Gastrocnemius medialis (tissue), 4 donors: ENCODE measurements around the gene NCL. TPM values are rescaled to one million over a fixed set of nuclear protein-coding genes. Genes with fewer than 3 reads are reported as not detected.
"Not testable (repeated sequence)": the region's sequence is repeated elsewhere in the genome, so short reads cannot be mapped to it uniquely, and the experiment has no call there.

ENCODE experiments used
- ATAC-seq, 2 donors: fragments of 150-250 bp; one replicate each; pipeline ENCODE4 v1.9.1; 2016
- DNase-seq, 2 donors: peaks; one replicate each; pipeline ENCODE4 v3.0.0-alpha.2; 2019
- H3K27ac ChIP-seq, 4 donors: fragments of 200-600 bp; sonication (generic); 1 replicate in 1 of 4; 2 replicates in 3 of 4; pipeline ENCODE4 v1.5.1; 2016 to 2018; ENCODE audit warnings: mild to moderate bottlenecking in 2 of 4, moderate library complexity in 1 of 4
- H3K27me3 ChIP-seq, 3 donors: fragments of 200-600 bp; sonication (generic) in 2 of 3; 1 replicate in 1 of 3; 2 replicates in 2 of 3; pipeline versions ENCODE4 v1.5.1 to v1.6.0; 2016 to 2019; ENCODE audit warnings: mild to moderate bottlenecking in 1 of 3, moderate library complexity in 1 of 3
- H3K36me3 ChIP-seq, 2 donors: fragments of 200-600 bp; sonication (generic) in 1 of 2; one replicate each; pipeline ENCODE4 v1.5.1; 2017 to 2018
- H3K4me1 ChIP-seq, 2 donors: fragments of 200-600 bp; sonication (generic) in 1 of 2; one replicate each; pipeline ENCODE4 v1.5.1; 2016 to 2017; ENCODE audit warnings: mild to moderate bottlenecking in 2 of 2
- H3K4me3 ChIP-seq, 4 donors: fragments of 200-600 bp; sonication (generic) in 3 of 4; 1 replicate in 1 of 4; 2 replicates in 3 of 4; pipeline ENCODE4 v1.5.1; 2016 to 2019; ENCODE audit warnings: mild to moderate bottlenecking in 2 of 4
- H3K9me3 ChIP-seq, 3 donors: fragments of 200-600 bp; sonication (generic) in 2 of 3; 1 replicate in 1 of 3; 2 replicates in 2 of 3; pipeline ENCODE4 v1.5.1; 2016 to 2019
- CTCF ChIP-seq, 5 experiments: fragments of 450-650 bp in 3 of 5; fragments of 200-600 bp in 2 of 5; sonication (generic) in 2 of 5; IDR thresholded peaks in 4 of 5; conservative IDR thresholded peaks in 1 of 5; 1 replicate in 4 of 5; 2 replicates in 1 of 5; pipeline ENCODE4 v1.5.1; 2016 to 2019; ENCODE audit warnings: antibody characterized with exemption in 5 of 5, mild to moderate bottlenecking in 3 of 5, moderate library complexity in 3 of 5
- POLR2A ChIP-seq, 2 donors: fragments of 450-650 bp; IDR thresholded peaks; one replicate each; pipeline ENCODE4 v1.6.1; 2017; ENCODE audit warnings: antibody characterized with exemption in 2 of 2, mild to moderate bottlenecking in 2 of 2, moderate library complexity in 2 of 2
- in situ Hi-C, 4 donors: fragments of 200-750 bp; cut with MboI; loops; one replicate each; pipeline versions ENCODE4 v1.15.0 to v1.8.0; 2017; ENCODE audit warnings: low sequenced_read_pairs in 4 of 4
- intact Hi-C: fragments of 100-400 bp; cut with DNase I; formaldehyde crosslinking; loops from one replicate; pipeline ENCODE4 v1.15.1; 2023; ENCODE audit warnings: low total_unique reads
- total RNA-seq, 4 donors: library from RNA; depleted of rRNA; stranded (reverse); fragments of >200 nt; gene quantifications; one replicate each; pipeline versions ENCODE4 v1.1.0 to v1.2.3, GENCODE V29; 2016

The NCL gene
- total RNA-seq, 4 donors from 2014 or later = 48.8 to 174 (median 124) TPM

DNA sequence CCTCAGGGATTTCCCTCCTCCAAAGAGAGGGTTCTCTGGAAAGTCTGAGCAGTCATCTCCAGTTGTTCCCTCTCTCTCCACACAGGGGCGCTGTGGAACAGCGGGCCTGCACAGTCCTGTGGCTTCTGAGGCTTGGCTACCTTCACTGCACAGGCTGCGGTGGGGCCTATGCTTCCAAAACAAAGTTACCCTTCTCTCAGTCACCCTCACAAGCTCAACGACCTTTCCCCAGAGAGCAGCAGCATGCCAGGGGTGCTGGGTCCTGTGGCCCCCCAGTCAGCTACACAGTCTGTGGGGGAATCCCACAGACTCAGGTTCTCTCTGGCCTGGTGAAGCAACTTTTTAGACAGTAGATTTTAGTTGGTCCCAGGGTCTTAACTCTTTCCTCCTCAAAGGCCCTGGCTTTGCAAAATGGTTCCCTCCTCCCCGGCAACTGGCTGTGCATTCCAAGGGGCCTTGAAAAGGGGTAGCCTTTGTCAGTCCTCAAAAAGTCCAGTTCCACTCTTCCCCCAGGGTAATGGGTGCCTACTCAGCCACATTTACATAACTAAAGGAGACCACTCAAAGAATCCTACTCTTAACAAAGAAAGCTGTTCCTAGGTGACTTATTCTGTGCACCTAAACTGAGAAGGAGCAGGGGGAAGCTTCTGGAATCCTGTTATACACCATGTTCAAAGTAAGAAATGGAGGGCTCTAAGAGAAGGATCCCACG, 53.8 kb downstream of the NCL start:
- H3K4me1 ChIP-seq = peaks cover 0 to 5% of the 10 kb centered on the region in 2 donors
- no peaks in the 10 kb centered on the region for H3K36me3 ChIP-seq
- ATAC-seq = no peak
- intact Hi-C loops = loop anchor here (10.0 kb wide), 1 partner anchor 116 kb away; no protein-coding TSS in a partner anchor
- in situ Hi-C loops = loop anchor here in 3 of 4 donors (5.0 to 25.0 kb wide), 4 partner anchors 173 to 306 kb away; no protein-coding TSS in a partner anchor
- H3K9me3 ChIP-seq = no peaks in the 10 kb centered on the region
- no peak for DNase-seq
- no peak overlapping the region for H3K27ac ChIP-seq
- H3K4me3 ChIP-seq = no peak overlapping the region
- H3K27me3 ChIP-seq = peaks cover 0 to 5% (median 0%) of the 10 kb centered on the region in 3 donors
- TF ChIP-seq POLR2A (IDR thresholded peaks at IDR 0.05) = no peak
- no peak for TF ChIP-seq CTCF (IDR thresholded peaks at IDR 0.05 in 4 of 5, conservative IDR thresholded peaks at IDR 0.05 in 1 of 5)

GRCh38 chr2:231409776-231410175, 54.5 kb downstream of the NCL start:
- TF ChIP-seq POLR2A (IDR thresholded peaks at IDR 0.05) = no peak
- no peak for TF ChIP-seq CTCF (IDR thresholded peaks at IDR 0.05 in 4 of 5, conservative IDR thresholded peaks at IDR 0.05 in 1 of 5)
- in situ Hi-C loops = loop anchor here in 3 of 4 donors (5.0 to 25.0 kb wide), 4 partner anchors 172 to 305 kb away; no protein-coding TSS in a partner anchor

GRCh38 chr2:231408304-231408703, 56.0 kb downstream of the NCL start:
- H3K9me3 ChIP-seq, ATAC-seq, H3K4me3 ChIP-seq, H3K27me3 ChIP-seq, intact Hi-C loops, H3K36me3 ChIP-seq, H3K27ac ChIP-seq, DNase-seq, H3K4me1 ChIP-seq: not testable (repeated sequence)
- in situ Hi-C loops = loop anchor here in 2 of 4 donors (25.0 kb wide), 2 partner anchors 171 to 296 kb away; no protein-coding TSS in a partner anchor

More at GRCh38 chr2:231409776-231410175, 54.5 kb downstream of the NCL start:
- no peaks in the 10 kb centered on the region for H3K27me3 ChIP-seq
- H3K9me3 ChIP-seq = no peaks in the 10 kb centered on the region
- no peak overlapping the region for H3K27ac ChIP-seq
- H3K4me3 ChIP-seq = no peak overlapping the region
- no peaks in the 10 kb centered on the region for H3K36me3 ChIP-seq
- ATAC-seq = no peak
- H3K4me1 ChIP-seq = peaks cover 0 to 5% of the 10 kb centered on the region in 2 donors
- intact Hi-C loops = loop anchor here (10.0 kb wide), 1 partner anchor 115 kb away; no protein-coding TSS in a partner anchor
- DNase-seq = no peak

DNA sequence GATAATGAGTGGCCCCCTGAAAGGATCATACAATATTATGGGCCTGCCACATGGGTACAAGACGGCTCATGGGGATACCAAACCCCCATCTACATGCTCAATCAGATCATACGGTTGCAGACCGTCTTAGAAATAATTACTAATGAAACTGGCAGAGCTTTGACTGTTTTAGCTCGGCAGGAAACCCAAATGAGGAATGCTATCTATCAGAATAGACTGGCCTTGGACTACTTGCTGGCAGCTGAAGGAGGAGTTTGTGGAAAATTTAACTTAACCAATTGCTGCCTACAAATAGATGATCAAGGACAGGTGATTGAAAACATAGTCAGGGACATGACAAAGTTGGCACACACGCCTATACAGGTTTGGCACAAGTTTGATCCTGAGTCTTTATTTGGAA, 56.6 kb downstream of the NCL start:
- intact Hi-C loops, DNase-seq: not testable (repeated sequence)
- in situ Hi-C loops = loop anchor here in 2 of 4 donors (25.0 kb wide), 2 partner anchors 170 to 295 kb away; no protein-coding TSS in a partner anchor

DNA sequence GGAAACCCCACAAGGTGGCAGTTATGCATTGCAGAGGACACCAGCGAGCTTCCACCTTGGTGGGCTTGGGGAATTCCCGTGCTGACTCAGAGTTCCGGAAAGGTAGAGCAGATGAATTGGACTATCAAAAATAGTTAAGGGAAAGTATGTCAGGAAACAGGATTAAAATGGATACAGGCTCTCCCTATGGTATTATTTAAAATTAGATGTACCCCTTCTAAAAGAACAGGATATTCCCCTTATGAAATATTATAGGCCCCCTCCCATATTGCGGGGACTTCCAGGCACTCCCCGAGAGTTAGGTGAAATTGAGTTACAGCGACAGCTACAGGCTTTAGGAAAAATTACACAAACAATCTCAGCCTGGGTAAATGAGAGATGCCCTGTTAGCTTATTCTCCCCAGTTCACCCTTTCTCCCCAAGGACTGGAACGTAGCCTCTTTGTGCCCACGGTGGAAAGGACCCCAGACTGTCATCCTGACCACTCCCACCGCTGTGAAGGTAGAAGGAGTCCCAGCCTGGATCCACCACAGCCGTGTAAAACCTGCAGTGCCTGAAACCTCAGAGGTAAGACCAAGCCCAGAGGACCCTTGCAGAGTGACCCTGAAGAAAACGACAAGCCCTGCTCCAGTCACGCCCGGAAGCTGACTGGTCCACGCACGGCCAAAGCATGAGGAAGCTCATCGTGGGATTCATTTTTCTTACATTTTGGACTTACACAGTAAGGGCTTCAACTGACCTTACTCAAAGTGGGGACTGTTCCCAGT, 58.5 kb downstream of the NCL start:
- H3K27me3 ChIP-seq, H3K4me3 ChIP-seq, H3K27ac ChIP-seq, H3K4me1 ChIP-seq, intact Hi-C loops, DNase-seq, H3K9me3 ChIP-seq, H3K36me3 ChIP-seq, ATAC-seq: not testable (repeated sequence)
- in situ Hi-C loops = loop anchor here in 2 of 4 donors (25.0 kb wide), 2 partner anchors 168 to 293 kb away; no protein-coding TSS in a partner anchor
- TF ChIP-seq CTCF (IDR thresholded peaks at IDR 0.05 in 4 of 5, conservative IDR thresholded peaks at IDR 0.05 in 1 of 5) = peak in 4 of 5 experiments; percentile 13 to 38 (median 38)

More for the DNA sequence above, 56.6 kb downstream of the NCL start:
- not testable (repeated sequence) for H3K4me3 ChIP-seq, H3K36me3 ChIP-seq, H3K9me3 ChIP-seq, H3K4me1 ChIP-seq, H3K27me3 ChIP-seq, ATAC-seq, H3K27ac ChIP-seq

- H3K4me1 ChIP-seq, ATAC-seq, H3K36me3 ChIP-seq, DNase-seq, H3K4me3 ChIP-seq, H3K27me3 ChIP-seq, H3K27ac ChIP-seq, H3K9me3 ChIP-seq, intact Hi-C loops: not testable (repeated sequence)
- in situ Hi-C loops = loop anchor here in 2 of 4 donors (25.0 kb wide), 2 partner anchors 167 to 292 kb away; no protein-coding TSS in a partner anchor
Measured at GRCh38 chr2:231404183-231404578, 60.1 kb downstream of the NCL start.
